ENCODE measurements around the gene BBIP1.

GRCh38 chr10:110880012-110880411 lies 39.0 kb downstream of the BBIP1 start:
- TF ChIP-seq, protein P1, sequence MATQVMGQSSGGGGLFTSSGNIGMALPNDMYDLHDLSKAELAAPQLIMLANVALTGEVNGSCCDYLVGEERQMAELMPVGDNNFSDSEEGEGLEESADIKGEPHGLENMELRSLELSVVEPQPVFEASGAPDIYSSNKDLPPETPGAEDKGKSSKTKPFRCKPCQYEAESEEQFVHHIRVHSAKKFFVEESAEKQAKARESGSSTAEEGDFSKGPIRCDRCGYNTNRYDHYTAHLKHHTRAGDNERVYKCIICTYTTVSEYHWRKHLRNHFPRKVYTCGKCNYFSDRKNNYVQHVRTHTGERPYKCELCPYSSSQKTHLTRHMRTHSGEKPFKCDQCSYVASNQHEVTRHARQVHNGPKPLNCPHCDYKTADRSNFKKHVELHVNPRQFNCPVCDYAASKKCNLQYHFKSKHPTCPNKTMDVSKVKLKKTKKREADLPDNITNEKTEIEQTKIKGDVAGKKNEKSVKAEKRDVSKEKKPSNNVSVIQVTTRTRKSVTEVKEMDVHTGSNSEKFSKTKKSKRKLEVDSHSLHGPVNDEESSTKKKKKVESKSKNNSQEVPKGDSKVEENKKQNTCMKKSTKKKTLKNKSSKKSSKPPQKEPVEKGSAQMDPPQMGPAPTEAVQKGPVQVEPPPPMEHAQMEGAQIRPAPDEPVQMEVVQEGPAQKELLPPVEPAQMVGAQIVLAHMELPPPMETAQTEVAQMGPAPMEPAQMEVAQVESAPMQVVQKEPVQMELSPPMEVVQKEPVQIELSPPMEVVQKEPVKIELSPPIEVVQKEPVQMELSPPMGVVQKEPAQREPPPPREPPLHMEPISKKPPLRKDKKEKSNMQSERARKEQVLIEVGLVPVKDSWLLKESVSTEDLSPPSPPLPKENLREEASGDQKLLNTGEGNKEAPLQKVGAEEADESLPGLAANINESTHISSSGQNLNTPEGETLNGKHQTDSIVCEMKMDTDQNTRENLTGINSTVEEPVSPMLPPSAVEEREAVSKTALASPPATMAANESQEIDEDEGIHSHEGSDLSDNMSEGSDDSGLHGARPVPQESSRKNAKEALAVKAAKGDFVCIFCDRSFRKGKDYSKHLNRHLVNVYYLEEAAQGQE (IDR thresholded peaks at IDR 0.05; ENCODE audit: unreplicated experiment): no peak
- TF ChIP-seq, protein P2, sequence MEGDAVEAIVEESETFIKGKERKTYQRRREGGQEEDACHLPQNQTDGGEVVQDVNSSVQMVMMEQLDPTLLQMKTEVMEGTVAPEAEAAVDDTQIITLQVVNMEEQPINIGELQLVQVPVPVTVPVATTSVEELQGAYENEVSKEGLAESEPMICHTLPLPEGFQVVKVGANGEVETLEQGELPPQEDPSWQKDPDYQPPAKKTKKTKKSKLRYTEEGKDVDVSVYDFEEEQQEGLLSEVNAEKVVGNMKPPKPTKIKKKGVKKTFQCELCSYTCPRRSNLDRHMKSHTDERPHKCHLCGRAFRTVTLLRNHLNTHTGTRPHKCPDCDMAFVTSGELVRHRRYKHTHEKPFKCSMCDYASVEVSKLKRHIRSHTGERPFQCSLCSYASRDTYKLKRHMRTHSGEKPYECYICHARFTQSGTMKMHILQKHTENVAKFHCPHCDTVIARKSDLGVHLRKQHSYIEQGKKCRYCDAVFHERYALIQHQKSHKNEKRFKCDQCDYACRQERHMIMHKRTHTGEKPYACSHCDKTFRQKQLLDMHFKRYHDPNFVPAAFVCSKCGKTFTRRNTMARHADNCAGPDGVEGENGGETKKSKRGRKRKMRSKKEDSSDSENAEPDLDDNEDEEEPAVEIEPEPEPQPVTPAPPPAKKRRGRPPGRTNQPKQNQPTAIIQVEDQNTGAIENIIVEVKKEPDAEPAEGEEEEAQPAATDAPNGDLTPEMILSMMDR (conservative IDR thresholded peaks at IDR 0.05; ENCODE audit: low read depth in 2 of 2): no peak
- TF ChIP-seq JUNB (IDR thresholded peaks at IDR 0.05; ENCODE audit: unreplicated experiment) (no peak), EZH2phosphoT487 (IDR thresholded peaks at IDR 0.05; ENCODE audit: unreplicated experiment) (no peak), POLR2AphosphoS5 (IDR thresholded peaks at IDR 0.05; ENCODE audit: low read depth) (no peak), ETS1 (IDR thresholded peaks at IDR 0.05) (no peak), EZH2 (IDR thresholded peaks at IDR 0.05; ENCODE audit: low read depth, unreplicated experiment) (no peak), CREB1 (CRISPR knock-in tag; IDR thresholded peaks at IDR 0.05; ENCODE audit: low read depth) (no peak)

Data from GM23338 (cell line).